Measurements from ENCODE around the gene TEX22.

TEX22 gene

DNA sequence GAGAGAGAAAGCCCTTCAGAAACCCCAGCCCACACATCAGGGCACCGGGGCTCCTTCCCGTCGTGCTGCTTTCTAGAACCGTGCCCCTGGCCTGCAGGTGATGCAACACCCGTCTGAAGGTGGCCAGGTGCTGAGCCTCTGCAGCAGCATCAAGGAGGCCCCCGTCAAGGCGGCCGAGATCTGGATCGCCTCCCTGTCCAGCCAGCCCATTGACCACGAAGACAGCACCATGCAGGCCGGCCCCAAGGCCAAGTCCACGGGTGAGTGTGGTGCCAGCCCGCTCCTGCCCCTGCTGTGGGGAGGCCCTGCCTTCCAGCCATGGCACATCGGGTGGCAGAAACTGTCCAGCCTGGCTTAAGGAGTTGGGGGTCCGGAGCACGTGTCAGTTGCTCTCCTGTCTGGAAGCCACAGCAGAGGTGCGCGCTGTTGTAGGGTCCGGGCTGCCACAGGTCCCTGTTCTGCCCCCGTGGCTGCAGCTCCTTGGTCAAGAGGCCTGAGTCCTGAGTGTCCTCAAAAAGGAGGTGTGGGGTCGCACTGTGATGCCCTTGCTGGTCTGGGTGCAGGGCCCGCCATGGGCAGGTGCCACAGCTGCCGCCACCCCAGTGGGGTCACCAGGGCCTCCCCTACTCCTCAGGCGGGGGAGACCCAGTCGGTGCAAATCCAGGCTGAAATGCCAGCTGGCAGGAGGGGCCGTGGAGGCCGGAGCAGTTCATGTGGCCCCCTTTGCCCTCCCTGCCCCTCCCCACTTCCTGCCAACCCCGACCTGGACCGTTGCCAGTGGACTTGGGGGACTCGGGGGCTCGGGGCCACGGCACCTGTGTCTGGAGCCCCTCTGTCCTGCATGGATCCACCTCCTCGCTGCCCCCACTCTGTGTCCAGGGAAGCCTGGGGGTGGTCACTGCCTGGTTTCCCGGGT, 31.0 kb upstream of the TEX22 start:
- FAIRE-seq = no peak

- FAIRE-seq = no peak
Measured at GRCh38 chr14:105368032-105368417, 30.3 kb upstream of the TEX22 start.

GRCh38 chr14:105368426-105368825, 29.9 kb upstream of the TEX22 start:
- no peak for FAIRE-seq

GRCh38 chr14:105368910-105369652, 29.3 kb upstream of the TEX22 start:
- no peak for FAIRE-seq

DNA sequence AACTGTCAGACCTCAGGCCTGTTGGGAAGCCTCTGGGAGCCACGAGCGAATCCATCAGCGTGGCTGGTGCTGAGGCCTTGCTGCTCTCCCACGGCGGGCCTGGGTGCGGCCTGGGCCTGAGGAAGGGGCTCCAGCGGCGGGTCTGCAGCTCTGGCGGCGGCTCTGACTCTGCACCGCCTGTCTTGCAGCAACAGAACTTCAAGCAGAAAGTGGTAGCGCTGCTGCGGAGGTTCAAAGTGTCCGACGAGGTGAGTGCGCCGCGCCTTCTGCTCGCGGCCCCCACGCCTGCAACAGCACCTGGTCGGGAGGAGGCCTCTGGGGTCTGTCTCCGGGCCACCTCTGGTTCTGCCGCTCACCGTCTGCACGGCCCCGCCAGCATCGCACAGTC, 28.7 kb upstream of the TEX22 start:
- FAIRE-seq = no peak

- no peak for FAIRE-seq
Measured at GRCh38 chr14:105374389-105374788, 23.9 kb upstream of the TEX22 start.

- FAIRE-seq = no peak
Measured at GRCh38 chr14:105375635-105376057, 22.7 kb upstream of the TEX22 start.

- FAIRE-seq = no peak
Measured at GRCh38 chr14:105376521-105377440, 21.6 kb upstream of the TEX22 start.

DNA sequence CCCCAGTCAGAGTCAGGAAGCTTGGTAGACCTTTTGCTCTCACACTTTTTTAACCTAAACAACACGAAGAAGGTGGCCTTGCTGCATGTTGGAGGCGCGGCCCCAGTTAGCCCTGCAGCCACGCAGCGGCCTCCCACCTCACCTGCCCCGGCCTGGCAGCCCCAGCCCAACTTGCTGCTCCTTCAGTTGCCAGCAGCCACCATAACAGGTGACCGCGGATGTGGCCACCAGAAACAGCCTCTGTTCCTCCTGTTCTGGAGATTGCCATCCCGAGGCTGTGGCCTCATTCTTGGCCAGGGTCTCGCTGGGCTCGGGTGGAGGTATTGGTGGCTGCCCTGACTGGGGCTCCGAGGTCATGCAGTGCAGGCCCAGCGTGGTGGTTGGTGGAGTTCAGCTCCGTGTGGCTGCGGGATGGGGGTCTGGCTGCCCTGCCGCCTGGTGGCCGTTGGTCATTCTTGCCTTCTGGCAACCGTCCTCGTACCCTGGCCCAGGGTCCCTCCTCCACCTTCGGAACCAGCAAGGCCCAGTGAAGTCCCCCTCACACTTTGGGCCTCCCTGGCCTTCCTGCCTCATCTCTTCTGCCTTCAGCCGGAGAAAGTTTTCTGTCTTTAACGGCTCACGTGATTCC, 20.7 kb upstream of the TEX22 start:
- no peak for FAIRE-seq

GRCh38 chr14:105378199-105378598, 20.1 kb upstream of the TEX22 start:
- no peak for FAIRE-seq

DNA sequence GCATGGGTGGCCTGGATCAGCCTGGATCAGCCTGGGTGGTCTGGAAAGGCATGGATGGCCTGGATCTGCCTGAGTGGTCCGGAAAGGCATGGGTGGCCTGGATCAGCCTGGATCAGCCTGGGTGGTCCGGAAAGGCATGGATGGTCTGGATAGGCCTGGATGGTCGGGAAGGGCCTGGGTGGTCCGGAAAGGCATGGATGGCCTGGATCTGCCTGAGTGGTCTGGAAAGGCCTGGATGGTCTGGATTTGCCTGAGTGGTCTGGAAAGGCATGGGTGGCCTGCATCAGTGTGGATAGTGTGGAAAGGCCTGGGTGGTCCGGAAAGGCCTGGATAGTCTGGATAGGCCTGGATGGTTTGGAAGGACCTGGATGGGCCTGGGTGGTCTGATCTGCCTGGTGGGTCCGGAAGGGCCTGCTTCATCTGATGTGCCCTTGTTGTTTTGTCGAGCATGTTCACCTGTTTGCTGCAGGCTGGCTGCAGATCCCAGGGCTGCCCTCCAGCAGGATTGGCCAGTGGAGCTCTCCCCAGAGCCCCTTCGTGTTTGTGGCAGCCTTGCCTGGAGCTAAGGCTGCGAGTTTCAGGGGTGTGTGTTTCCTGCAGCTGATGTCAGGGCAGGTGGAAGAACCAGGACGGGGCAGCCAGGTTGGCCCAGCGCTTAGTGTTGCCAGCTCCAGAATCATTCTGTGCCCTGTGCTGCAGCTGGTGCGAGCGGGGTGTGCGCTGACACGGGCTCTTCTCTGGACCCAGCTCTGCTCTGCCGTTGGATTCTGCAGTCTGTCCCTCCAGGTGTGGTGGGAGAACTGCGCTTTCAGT, 19.3 kb upstream of the TEX22 start:
- FAIRE-seq = no peak

- no peak for FAIRE-seq
Measured at GRCh38 chr14:105379946-105380345, 18.4 kb upstream of the TEX22 start.

- FAIRE-seq = no peak
Measured at GRCh38 chr14:105380756-105381155, 17.6 kb upstream of the TEX22 start.

- no peak for FAIRE-seq
Measured at GRCh38 chr14:105381446-105382342, 16.6 kb upstream of the TEX22 start.

GRCh38 chr14:105382343-105383082, 15.8 kb upstream of the TEX22 start:
- FAIRE-seq = no peak

DNA sequence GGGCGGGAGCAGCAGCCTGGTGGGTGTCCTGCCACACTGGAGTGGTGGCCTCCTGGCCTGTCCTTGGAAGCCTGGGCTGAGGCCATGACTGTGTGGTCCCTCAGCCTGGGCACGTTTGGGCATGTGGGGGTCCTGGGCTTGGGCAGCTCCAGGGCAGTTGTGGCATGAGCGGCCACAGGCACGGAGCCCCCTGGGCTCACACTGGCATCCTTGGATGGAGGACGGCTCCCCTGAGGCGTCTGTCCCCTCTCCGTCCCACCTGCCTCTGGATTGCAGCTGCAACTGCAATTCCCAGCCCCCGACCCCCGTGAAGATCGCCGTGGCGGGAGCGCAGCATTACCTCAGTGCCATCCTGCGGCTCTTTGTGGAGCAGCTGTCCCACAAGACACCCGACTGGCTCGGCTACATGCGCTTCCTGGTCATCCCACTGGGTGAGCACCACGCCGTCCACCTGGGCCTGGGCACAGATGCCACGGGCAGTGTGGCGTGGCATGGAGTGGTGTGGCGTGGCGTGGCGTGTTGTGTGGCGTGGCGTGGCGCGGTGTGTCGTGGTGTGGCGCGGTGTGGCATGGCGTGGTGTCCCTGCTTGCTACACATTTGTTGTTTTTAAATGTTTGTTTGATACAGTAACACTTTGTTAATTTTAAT, 15.1 kb upstream of the TEX22 start:
- FAIRE-seq = no peak

- no peak for FAIRE-seq
Measured at GRCh38 chr14:105384041-105384557, 14.2 kb upstream of the TEX22 start.

GRCh38 chr14:105384605-105385321, 13.6 kb upstream of the TEX22 start:
- no peak for FAIRE-seq

DNA sequence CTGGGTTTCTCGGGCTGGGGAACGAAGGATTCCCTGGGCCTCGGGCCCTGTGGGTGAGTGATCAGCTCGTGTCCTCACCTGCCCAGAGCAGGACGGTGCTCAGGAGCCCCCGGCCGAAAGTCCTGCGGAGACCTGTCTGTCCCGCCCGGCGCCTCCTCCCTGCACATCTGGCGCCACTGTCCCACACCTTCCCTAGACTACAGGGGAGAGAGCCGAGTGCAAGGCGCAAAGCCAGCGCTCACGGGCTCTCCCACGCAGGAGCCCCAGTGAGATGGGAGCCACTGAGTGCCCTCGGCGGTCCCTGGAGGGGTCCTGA, 13.1 kb upstream of the TEX22 start:
- FAIRE-seq = no peak

Measured in G401.6 (cell line).